Measurements from ENCODE around the gene FBXW7.

DNA sequence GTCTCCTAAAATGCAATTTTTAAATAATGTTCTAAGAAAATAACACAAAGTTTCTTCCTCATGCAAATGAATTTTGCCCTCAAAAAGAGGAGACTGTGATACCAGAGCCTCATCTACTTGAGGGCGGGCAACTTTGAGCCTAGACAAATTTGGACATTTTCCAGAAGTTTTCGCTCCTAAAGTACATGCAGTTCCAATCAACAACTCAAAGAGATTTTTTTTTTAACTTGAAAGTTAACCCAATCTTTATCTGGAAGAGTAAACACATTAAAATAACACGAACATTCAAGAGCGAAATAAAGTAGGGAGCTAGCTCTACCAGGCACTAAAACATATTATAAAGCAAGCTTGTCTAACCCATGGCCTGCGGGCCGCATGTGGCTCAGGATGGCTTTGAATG, 29.4 kb upstream of the FBXW7 start:
- no peak for TF ChIP-seq RAD21 (IDR thresholded peaks at IDR 0.05; ENCODE audit: low read depth)
- no peak for TF ChIP-seq TAF1 (IDR thresholded peaks at IDR 0.05; ENCODE audit: low read depth)
- TF ChIP-seq, protein P1, sequence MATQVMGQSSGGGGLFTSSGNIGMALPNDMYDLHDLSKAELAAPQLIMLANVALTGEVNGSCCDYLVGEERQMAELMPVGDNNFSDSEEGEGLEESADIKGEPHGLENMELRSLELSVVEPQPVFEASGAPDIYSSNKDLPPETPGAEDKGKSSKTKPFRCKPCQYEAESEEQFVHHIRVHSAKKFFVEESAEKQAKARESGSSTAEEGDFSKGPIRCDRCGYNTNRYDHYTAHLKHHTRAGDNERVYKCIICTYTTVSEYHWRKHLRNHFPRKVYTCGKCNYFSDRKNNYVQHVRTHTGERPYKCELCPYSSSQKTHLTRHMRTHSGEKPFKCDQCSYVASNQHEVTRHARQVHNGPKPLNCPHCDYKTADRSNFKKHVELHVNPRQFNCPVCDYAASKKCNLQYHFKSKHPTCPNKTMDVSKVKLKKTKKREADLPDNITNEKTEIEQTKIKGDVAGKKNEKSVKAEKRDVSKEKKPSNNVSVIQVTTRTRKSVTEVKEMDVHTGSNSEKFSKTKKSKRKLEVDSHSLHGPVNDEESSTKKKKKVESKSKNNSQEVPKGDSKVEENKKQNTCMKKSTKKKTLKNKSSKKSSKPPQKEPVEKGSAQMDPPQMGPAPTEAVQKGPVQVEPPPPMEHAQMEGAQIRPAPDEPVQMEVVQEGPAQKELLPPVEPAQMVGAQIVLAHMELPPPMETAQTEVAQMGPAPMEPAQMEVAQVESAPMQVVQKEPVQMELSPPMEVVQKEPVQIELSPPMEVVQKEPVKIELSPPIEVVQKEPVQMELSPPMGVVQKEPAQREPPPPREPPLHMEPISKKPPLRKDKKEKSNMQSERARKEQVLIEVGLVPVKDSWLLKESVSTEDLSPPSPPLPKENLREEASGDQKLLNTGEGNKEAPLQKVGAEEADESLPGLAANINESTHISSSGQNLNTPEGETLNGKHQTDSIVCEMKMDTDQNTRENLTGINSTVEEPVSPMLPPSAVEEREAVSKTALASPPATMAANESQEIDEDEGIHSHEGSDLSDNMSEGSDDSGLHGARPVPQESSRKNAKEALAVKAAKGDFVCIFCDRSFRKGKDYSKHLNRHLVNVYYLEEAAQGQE (IDR thresholded peaks at IDR 0.05; ENCODE audit: low read depth): no peak
- TF ChIP-seq EP300 (IDR thresholded peaks at IDR 0.05; ENCODE audit: borderline replicate concordance): no peak
